MM.1S (cell line): ENCODE data around the gene HPCAL1.

Experiments used
- DNase-seq: peaks from one replicate; pipeline ENCODE4 v3.0.0-alpha.2; 2015
- H2AFZ ChIP-seq: fragments of 300-600 bp; sonication (generic); 2 replicates; pipeline ENCODE4 v1.6.0; 2016; ENCODE audit warnings: antibody characterized with exemption, low read length
- H3F3A ChIP-seq: fragments of 300-600 bp; sonication (generic); 2 replicates; pipeline ENCODE4 v1.6.1; 2016; ENCODE audit warnings: mild to moderate bottlenecking, antibody characterized with exemption, low read length, moderate library complexity, mixed read lengths; ENCODE audit not compliant: insufficient read depth
- H3K27ac ChIP-seq: fragments of 300-600 bp; sonication (generic); 2 replicates; pipeline ENCODE4 v1.5.1; 2016; ENCODE audit warnings: mild to moderate bottlenecking, low read length
- H3K27me3 ChIP-seq: fragments of 300-600 bp; sonication (generic); replicated peaks from 2 replicates; pipeline ENCODE4 v1.6.0; 2016; ENCODE audit warnings: low read length; ENCODE audit not compliant: insufficient read depth
- H3K36me3 ChIP-seq: fragments of 300-600 bp; sonication (generic); replicated peaks from 2 replicates; pipeline ENCODE4 v1.6.1; 2016; ENCODE audit warnings: mild to moderate bottlenecking, low read length, mixed read lengths; ENCODE audit not compliant: insufficient read depth
- H3K4me1 ChIP-seq: fragments of 300-600 bp; sonication (generic); 2 replicates; pipeline ENCODE4 v1.6.1; 2016; ENCODE audit warnings: low read length, mixed read lengths
- H3K4me2 ChIP-seq: fragments of 300-600 bp; sonication (generic); 2 replicates; pipeline ENCODE4 v1.6.0; 2016; ENCODE audit warnings: low read depth, low read length
- H3K4me3 ChIP-seq: fragments of 300-600 bp; sonication (generic); 2 replicates; pipeline ENCODE4 v1.5.1; 2016; ENCODE audit warnings: low read length, mixed read lengths
- H3K79me2 ChIP-seq: fragments of 300-600 bp; sonication (generic); 2 replicates; pipeline ENCODE4 v1.6.1; 2016; ENCODE audit warnings: mixed run types, low read length, mixed read lengths
- H3K9ac ChIP-seq: fragments of 300-600 bp; sonication (generic); 2 replicates; pipeline ENCODE4 v1.6.1; 2016; ENCODE audit warnings: low read length, mixed read lengths
- H3K9me2 ChIP-seq: fragments of 300-600 bp; sonication (generic); replicated peaks from 2 replicates; pipeline ENCODE4 v1.6.1; 2016; ENCODE audit warnings: mild to moderate bottlenecking, low read length, mixed read lengths; ENCODE audit not compliant: insufficient read depth
- H3K9me3 ChIP-seq: fragments of 300-600 bp; sonication (generic); replicated peaks from 2 replicates; pipeline ENCODE4 v1.6.1; 2016; ENCODE audit warnings: mild to moderate bottlenecking, low read length, mixed read lengths; ENCODE audit not compliant: insufficient read depth
- H4K20me1 ChIP-seq: fragments of 300-600 bp; sonication (generic); 2 replicates; pipeline ENCODE4 v1.6.1; 2016; ENCODE audit warnings: mild to moderate bottlenecking, low read length, moderate library complexity, mixed read lengths; ENCODE audit not compliant: insufficient read depth
- EZH2 ChIP-seq: fragments of 300-600 bp; sonication (generic); optimal IDR thresholded peaks from 2 replicates; pipeline ENCODE3; 2017; ENCODE audit warnings: low read depth, mild to moderate bottlenecking, antibody characterized with exemption, low read length, mixed read lengths
- EZH2phosphoT487 ChIP-seq: fragments of 300-600 bp; sonication (generic); IDR thresholded peaks from 2 replicates; pipeline ENCODE4 v1.6.1; 2018; ENCODE audit warnings: antibody characterized with exemption, low read length
- TF ChIP-seq, protein P1 (sequence below): fragments of 300-600 bp; sonication (generic); IDR thresholded peaks from 2 replicates; pipeline ENCODE4 v1.5.1; 2016; ENCODE audit warnings: antibody characterized with exemption, low read length, mixed read lengths

Gene HPCAL1

DNA sequence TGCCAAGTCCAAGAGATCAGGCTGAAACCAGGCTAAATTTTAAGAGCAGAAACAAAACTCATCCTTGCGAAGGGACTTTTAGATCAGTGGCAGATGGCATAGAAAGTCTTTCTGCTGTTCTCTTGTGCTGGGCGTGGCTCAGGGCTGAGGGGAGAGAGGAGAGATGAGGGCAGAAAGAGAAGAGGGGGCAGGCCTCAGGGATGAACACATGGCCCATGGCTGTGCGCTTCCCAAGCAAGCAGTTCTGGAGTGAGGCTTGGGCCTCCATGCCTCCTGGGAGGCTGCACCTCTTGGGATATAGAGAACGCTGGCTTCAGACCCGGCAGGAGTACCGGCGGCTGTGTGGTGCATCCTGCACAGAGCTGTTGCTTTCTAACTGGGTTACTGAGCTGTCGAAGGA is 41.0 kb downstream of the HPCAL1 start:
- no peak for DNase-seq
- H3K27ac ChIP-seq = no peak overlapping the region
- peaks cover 6% of the 10 kb centered on the region; the same call in 1 of the 2 replicates for H4K20me1 ChIP-seq
- no peaks in the 10 kb centered on the region for H3F3A ChIP-seq
- H3K9me3 ChIP-seq = no peaks in the 10 kb centered on the region
- H3K9me2 ChIP-seq = no peaks in the 10 kb centered on the region
- no peaks in the 10 kb centered on the region for H3K36me3 ChIP-seq
- H3K79me2 ChIP-seq = peaks cover 91% of the 10 kb centered on the region
- H2AFZ ChIP-seq = no peak overlapping the region
- no peak overlapping the region for H3K4me3 ChIP-seq
- TF ChIP-seq, protein P1, sequence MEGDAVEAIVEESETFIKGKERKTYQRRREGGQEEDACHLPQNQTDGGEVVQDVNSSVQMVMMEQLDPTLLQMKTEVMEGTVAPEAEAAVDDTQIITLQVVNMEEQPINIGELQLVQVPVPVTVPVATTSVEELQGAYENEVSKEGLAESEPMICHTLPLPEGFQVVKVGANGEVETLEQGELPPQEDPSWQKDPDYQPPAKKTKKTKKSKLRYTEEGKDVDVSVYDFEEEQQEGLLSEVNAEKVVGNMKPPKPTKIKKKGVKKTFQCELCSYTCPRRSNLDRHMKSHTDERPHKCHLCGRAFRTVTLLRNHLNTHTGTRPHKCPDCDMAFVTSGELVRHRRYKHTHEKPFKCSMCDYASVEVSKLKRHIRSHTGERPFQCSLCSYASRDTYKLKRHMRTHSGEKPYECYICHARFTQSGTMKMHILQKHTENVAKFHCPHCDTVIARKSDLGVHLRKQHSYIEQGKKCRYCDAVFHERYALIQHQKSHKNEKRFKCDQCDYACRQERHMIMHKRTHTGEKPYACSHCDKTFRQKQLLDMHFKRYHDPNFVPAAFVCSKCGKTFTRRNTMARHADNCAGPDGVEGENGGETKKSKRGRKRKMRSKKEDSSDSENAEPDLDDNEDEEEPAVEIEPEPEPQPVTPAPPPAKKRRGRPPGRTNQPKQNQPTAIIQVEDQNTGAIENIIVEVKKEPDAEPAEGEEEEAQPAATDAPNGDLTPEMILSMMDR = no peak
- TF ChIP-seq EZH2 (no peak), EZH2phosphoT487 (no peak)
- H3K4me2 ChIP-seq = no peak overlapping the region
- no peaks in the 10 kb centered on the region for H3K4me1 ChIP-seq
- H3K9ac ChIP-seq = no peak overlapping the region
- H3K27me3 ChIP-seq = no peaks in the 10 kb centered on the region

- Histone ChIP-seq H3K9me2 (no peaks in the 10 kb centered on the region), H4K20me1 (peaks cover 6% of the 10 kb centered on the region; the same call in 1 of the 2 replicates), H3K79me2 (peaks cover 92% of the 10 kb centered on the region), H3K4me3 (no peak overlapping the region), H3K9ac (no peak overlapping the region), H2AFZ (no peak overlapping the region), H3K4me1 (no peaks in the 10 kb centered on the region), H3F3A (no peaks in the 10 kb centered on the region), H3K9me3 (no peaks in the 10 kb centered on the region), H3K36me3 (no peaks in the 10 kb centered on the region), H3K27ac (no peak overlapping the region), H3K4me2 (no peak overlapping the region), H3K27me3 (no peaks in the 10 kb centered on the region)
- no peak for DNase-seq
- TF ChIP-seq EZH2 (no peak), EZH2phosphoT487 (no peak)
- TF ChIP-seq, protein P1 = no peak
Observed at GRCh38 chr2:10344105-10345066, 41.7 kb downstream of the HPCAL1 start.

GRCh38 chr2:10345126-10345525 is 42.4 kb downstream of the HPCAL1 start:
- no peaks in the 10 kb centered on the region for H3K9me3 ChIP-seq
- no peaks in the 10 kb centered on the region for H3K27me3 ChIP-seq
- no peak overlapping the region for H3K4me3 ChIP-seq
- no peak for DNase-seq
- peaks cover 89% of the 10 kb centered on the region for H3K79me2 ChIP-seq
- no peaks in the 10 kb centered on the region for H3F3A ChIP-seq
- H3K4me2 ChIP-seq = no peak overlapping the region
- peaks cover 5% of the 10 kb centered on the region for H3K4me1 ChIP-seq
- TF ChIP-seq, protein P1 = no peak
- no peak for TF ChIP-seq EZH2phosphoT487
- TF ChIP-seq EZH2 = no peak
- H3K27ac ChIP-seq = no peak overlapping the region
- no peak overlapping the region for H2AFZ ChIP-seq
- H3K9me2 ChIP-seq = no peaks in the 10 kb centered on the region
- no peaks in the 10 kb centered on the region for H3K36me3 ChIP-seq
- peaks cover 3% of the 10 kb centered on the region; the same call in 1 of the 2 replicates for H4K20me1 ChIP-seq
- H3K9ac ChIP-seq = no peak overlapping the region
